Measurements from ENCODE around the gene HSPA12B. TPM values are rescaled to one million over a fixed set of nuclear protein-coding genes. Genes with fewer than 3 reads are reported as not detected.

Gene HSPA12B
- polyA plus RNA-seq, 1 of the 3 experiments (the other 2 are of a cell fraction), result 0.46 TPM

DNA sequence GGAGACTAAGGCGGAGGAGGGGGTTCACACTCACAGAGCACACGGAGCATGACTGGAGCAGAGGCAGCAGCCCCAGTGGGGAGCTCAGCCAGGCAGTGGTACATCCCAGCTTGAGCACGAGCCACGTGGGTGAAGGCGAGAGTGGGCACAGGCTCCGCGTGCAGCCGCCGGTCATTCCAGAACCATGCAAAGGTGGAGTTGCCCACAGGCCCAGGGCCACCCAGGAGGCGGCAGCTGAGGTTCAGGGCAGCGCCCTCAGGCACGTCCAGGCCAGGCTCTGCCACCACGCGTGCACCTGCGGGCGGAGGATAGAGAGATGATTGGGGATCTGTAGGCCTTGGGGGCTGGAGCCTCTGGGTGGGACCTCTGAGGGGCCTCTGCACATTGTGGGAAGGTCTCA is 41.2 kb upstream of the HSPA12B start:
- H3F3A ChIP-seq (replicated peaks; ENCODE audit: insufficient read depth), result no peaks in the 10 kb centered on the region
- H3K79me2 ChIP-seq (ENCODE audit: insufficient read depth), result no peaks in the 10 kb centered on the region
- no peak overlapping the region for H3K4me3 ChIP-seq (ENCODE audit: low read depth in 2 of 2, low read length in 1 of 2)
- TF ChIP-seq RAD21 (IDR thresholded peaks at IDR 0.05; ENCODE audit: low read length), result no peak
- TF ChIP-seq FOXJ3 (CRISPR knock-in tag; IDR thresholded peaks at IDR 0.05), result no peak
- TF ChIP-seq FOXM1 (IDR thresholded peaks at IDR 0.05; ENCODE audit: low read depth), result no peak
- TF ChIP-seq ELF1 (IDR thresholded peaks at IDR 0.05), result no peak
- TF ChIP-seq, protein P1, sequence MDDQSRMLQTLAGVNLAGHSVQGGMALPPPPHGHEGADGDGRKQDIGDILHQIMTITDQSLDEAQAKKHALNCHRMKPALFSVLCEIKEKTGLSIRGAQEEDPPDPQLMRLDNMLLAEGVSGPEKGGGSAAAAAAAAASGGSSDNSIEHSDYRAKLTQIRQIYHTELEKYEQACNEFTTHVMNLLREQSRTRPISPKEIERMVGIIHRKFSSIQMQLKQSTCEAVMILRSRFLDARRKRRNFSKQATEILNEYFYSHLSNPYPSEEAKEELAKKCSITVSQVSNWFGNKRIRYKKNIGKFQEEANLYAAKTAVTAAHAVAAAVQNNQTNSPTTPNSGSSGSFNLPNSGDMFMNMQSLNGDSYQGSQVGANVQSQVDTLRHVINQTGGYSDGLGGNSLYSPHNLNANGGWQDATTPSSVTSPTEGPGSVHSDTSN (IDR thresholded peaks at IDR 0.05), result no peak
- no peak for TF ChIP-seq EP300 (IDR thresholded peaks at IDR 0.05; ENCODE audit: borderline replicate concordance in 1 of 2, low read depth in 1 of 2, low read length in 1 of 2)
- no peak for TF ChIP-seq GABPA (IDR thresholded peaks at IDR 0.05; ENCODE audit: low read depth)
- no peak for TF ChIP-seq RCOR1 (IDR thresholded peaks at IDR 0.05; ENCODE audit: low read length)
- no peak for TF ChIP-seq MEF2A (IDR thresholded peaks at IDR 0.05; ENCODE audit: borderline replicate concordance, low read depth)
- no peak for TF ChIP-seq NRF1 (IDR thresholded peaks at IDR 0.05; ENCODE audit: low read depth, low read length)
- TF ChIP-seq CHD2 (IDR thresholded peaks at IDR 0.05; ENCODE audit: low read length, partially characterized antibody), result no peak
- TF ChIP-seq NFIC (IDR thresholded peaks at IDR 0.05; ENCODE audit: borderline replicate concordance), result no peak
- TF ChIP-seq FOSL2 (IDR thresholded peaks at IDR 0.05; ENCODE audit: borderline replicate concordance, low read depth), result no peak
- no peak for TF ChIP-seq TAF1 (IDR thresholded peaks at IDR 0.05; ENCODE audit: borderline replicate concordance, low read depth, low read length)
- TF ChIP-seq GATA2 (CRISPR knock-in tag; IDR thresholded peaks at IDR 0.05), result no peak
- TF ChIP-seq TEAD4 (IDR thresholded peaks at IDR 0.05; ENCODE audit: borderline replicate concordance, insufficient read depth), result no peak
- no peak for TF ChIP-seq USF2 (IDR thresholded peaks at IDR 0.05; ENCODE audit: borderline replicate concordance, low read depth, low read length)
- no peak for TF ChIP-seq TCF12 (IDR thresholded peaks at IDR 0.05)
- TF ChIP-seq, protein P2, sequence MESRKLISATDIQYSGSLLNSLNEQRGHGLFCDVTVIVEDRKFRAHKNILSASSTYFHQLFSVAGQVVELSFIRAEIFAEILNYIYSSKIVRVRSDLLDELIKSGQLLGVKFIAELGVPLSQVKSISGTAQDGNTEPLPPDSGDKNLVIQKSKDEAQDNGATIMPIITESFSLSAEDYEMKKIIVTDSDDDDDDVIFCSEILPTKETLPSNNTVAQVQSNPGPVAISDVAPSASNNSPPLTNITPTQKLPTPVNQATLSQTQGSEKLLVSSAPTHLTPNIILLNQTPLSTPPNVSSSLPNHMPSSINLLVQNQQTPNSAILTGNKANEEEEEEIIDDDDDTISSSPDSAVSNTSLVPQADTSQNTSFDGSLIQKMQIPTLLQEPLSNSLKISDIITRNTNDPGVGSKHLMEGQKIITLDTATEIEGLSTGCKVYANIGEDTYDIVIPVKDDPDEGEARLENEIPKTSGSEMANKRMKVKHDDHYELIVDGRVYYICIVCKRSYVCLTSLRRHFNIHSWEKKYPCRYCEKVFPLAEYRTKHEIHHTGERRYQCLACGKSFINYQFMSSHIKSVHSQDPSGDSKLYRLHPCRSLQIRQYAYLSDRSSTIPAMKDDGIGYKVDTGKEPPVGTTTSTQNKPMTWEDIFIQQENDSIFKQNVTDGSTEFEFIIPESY (IDR thresholded peaks at IDR 0.05; ENCODE audit: borderline replicate concordance, low read depth), result no peak
- no peaks in the 10 kb centered on the region for H3K4me1 ChIP-seq (ENCODE audit: control insufficient read depth in 1 of 2, insufficient read depth in 2 of 2, low read depth in 1 of 2, low read length in 1 of 2)
- H3K9me3 ChIP-seq, result no peaks in the 10 kb centered on the region
- H4K20me1 ChIP-seq (ENCODE audit: insufficient read depth), result no peaks in the 10 kb centered on the region
- no peak overlapping the region for H3K27ac ChIP-seq (ENCODE audit: low read depth in 2 of 2, low read length in 1 of 2)
- no peaks in the 10 kb centered on the region for H3K27me3 ChIP-seq (ENCODE audit: insufficient read depth)
- ChIA-PET POLR2A (no interaction called here), CTCF (interaction anchor here (2.2 to 6.1 kb wide), 3 partner anchors 15 to 78 kb away, joined by 8 to 42 read pairs (median 12); no protein-coding TSS in a partner anchor)
- H3K9me2 ChIP-seq, result no peaks in the 10 kb centered on the region
- no peak overlapping the region for H3K4me2 ChIP-seq
- no peaks in the 10 kb centered on the region for H3K36me3 ChIP-seq (replicated peaks in 1 of 2; ENCODE audit: control insufficient read depth in 1 of 2, insufficient read depth in 2 of 2, low read length in 1 of 2)
- WGBS (ENCODE audit: low lambda C conversion rate), result 36% methylated on average over 1 of the region's 16 CpGs
- no peak overlapping the region for H2AFZ ChIP-seq (ENCODE audit: low read depth)
- no peak overlapping the region for H3K9ac ChIP-seq
- DNase-seq, result no peak
